ENCODE measurements around the gene ZNF296. TPM values are rescaled to one million over a fixed set of nuclear protein-coding genes. Genes with fewer than 3 reads are reported as not detected.

ZNF296 gene
- total and polyA plus RNA-seq, 2 of the 13 experiments (the other 11 are each of a cell fraction or from before 2014, with no cell fraction given) = 0.26 to 0.62 TPM

DNA sequence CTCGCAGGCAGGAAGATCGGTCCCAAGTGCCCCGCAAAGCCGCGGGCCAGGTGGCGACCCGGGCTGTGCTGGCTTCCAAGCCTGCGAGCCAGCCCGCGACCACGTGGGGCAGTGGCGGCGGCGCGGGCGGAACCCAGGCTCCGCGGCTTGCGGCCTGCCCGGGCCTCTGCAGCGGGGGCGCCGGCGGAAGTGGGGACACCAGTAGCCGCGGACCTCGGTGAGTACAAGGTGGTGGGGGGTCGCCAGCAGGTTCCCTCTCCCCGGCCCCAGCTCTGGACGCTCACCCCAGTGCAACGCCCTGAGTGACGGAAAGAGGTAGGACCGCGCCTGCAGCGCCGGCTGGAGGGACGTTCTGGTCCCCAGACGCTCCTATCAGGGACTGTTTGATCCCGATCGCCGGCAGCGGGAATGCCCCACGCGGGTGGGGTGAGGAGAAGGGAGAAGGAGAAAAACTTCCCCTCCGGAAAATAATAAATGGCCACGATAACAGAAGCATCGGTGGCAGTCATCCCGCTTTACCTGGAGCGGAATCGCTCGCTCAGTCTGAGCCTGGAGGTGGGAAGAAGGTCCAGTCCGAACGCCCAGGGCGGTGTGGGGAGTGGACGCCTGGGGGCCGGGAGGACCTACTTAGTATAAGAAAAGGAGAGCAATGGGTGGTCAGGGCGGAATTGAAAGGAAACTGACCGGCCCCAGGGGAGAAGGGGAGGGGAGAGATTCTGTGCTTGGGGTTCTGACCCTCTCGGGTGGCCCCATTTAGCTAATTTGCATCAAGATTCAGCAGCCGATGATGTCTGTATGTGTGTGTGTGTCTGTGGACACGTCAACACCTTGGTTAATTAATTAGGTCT is 3.0 kb upstream of the ZNF296 start, which contains the start of gene GEMIN7 (continued):
- TF ChIP-seq, protein P1, sequence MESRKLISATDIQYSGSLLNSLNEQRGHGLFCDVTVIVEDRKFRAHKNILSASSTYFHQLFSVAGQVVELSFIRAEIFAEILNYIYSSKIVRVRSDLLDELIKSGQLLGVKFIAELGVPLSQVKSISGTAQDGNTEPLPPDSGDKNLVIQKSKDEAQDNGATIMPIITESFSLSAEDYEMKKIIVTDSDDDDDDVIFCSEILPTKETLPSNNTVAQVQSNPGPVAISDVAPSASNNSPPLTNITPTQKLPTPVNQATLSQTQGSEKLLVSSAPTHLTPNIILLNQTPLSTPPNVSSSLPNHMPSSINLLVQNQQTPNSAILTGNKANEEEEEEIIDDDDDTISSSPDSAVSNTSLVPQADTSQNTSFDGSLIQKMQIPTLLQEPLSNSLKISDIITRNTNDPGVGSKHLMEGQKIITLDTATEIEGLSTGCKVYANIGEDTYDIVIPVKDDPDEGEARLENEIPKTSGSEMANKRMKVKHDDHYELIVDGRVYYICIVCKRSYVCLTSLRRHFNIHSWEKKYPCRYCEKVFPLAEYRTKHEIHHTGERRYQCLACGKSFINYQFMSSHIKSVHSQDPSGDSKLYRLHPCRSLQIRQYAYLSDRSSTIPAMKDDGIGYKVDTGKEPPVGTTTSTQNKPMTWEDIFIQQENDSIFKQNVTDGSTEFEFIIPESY (CRISPR knock-in tag; IDR thresholded peaks at IDR 0.05) = peak; percentile 50; the same call in 1 of the 2 replicates
- TF ChIP-seq, protein P2, sequence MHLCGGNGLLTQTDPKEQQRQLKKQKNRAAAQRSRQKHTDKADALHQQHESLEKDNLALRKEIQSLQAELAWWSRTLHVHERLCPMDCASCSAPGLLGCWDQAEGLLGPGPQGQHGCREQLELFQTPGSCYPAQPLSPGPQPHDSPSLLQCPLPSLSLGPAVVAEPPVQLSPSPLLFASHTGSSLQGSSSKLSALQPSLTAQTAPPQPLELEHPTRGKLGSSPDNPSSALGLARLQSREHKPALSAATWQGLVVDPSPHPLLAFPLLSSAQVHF (CRISPR knock-in tag; IDR thresholded peaks at IDR 0.05) = no peak; the same call in 1 of the 2 replicates
- TF ChIP-seq ZNF788 (CRISPR knock-in tag; IDR thresholded peaks at IDR 0.05; ENCODE audit: borderline replicate concordance) (peak; percentile 89; the same call in 1 of the 2 replicates), ZNF879 (CRISPR knock-in tag; IDR thresholded peaks at IDR 0.05) (no peak; the same call in 1 of the 2 replicates), THYN1 (CRISPR knock-in tag; IDR thresholded peaks at IDR 0.05; ENCODE audit: borderline replicate concordance, low read depth) (no peak), ZKSCAN5 (CRISPR knock-in tag; IDR thresholded peaks at IDR 0.05) (no peak), ZNF878 (CRISPR knock-in tag; IDR thresholded peaks at IDR 0.05) (no peak; the same call in 1 of the 2 replicates), IRX3 (CRISPR knock-in tag; IDR thresholded peaks at IDR 0.05; ENCODE audit: borderline replicate concordance, low read depth) (peak; percentile 91; the same call in 1 of the 2 replicates), GABPA (IDR thresholded peaks at IDR 0.05; ENCODE audit: low read depth, low read length) (peak; percentile 99), GABPA (CRISPR knock-in tag; IDR thresholded peaks at IDR 0.05; ENCODE audit: low read depth) (peak; percentile 91), ZNF329 (CRISPR knock-in tag; IDR thresholded peaks at IDR 0.05; ENCODE audit: low read depth) (peak; percentile 72; the same call in 1 of the 2 replicates), ZNF720 (CRISPR knock-in tag; IDR thresholded peaks at IDR 0.05) (no peak), MTF2 (CRISPR knock-in tag; IDR thresholded peaks at IDR 0.05; ENCODE audit: borderline replicate concordance) (0 out of 2 replicates have a peak, but pooled peaks have one; percentile 14), NFE2 (CRISPR knock-in tag; IDR thresholded peaks at IDR 0.05) (no peak), RXRB (CRISPR knock-in tag; IDR thresholded peaks at IDR 0.05; ENCODE audit: borderline replicate concordance) (peak; percentile 59; the same call in 1 of the 2 replicates), CREB1 (IDR thresholded peaks at IDR 0.05) (no peak; the same call in 1 of the 2 replicates), CREB1 (CRISPR knock-in tag; IDR thresholded peaks at IDR 0.05) (no peak), CENPT (CRISPR knock-in tag; IDR thresholded peaks at IDR 0.05; ENCODE audit: low read depth) (peak; percentile 92), ZNF713 (CRISPR knock-in tag; IDR thresholded peaks at IDR 0.05) (no peak)
- TF ChIP-seq, protein P3, sequence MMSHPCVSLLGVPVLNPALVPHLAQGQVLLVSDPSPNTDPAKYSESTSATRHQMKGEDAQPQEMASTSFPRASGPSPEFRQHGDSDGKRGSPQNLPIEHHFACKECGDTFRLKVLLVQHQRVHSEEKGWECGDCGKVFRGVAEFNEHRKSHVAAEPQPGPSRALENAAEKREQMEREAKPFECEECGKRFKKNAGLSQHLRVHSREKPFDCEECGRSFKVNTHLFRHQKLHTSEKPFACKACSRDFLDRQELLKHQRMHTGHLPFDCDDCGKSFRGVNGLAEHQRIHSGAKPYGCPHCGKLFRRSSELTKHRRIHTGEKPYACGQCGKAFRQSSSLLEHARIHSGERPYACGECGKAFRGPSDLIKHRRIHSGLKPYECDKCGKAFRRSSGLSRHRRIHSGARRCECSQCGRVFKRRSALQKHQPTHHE (CRISPR knock-in tag; IDR thresholded peaks at IDR 0.05; ENCODE audit: borderline replicate concordance) = 0 out of 2 replicates have a peak, but pooled peaks have one; percentile 69
- TF ChIP-seq, protein P4, sequence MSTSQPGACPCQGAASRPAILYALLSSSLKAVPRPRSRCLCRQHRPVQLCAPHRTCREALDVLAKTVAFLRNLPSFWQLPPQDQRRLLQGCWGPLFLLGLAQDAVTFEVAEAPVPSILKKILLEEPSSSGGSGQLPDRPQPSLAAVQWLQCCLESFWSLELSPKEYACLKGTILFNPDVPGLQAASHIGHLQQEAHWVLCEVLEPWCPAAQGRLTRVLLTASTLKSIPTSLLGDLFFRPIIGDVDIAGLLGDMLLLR (CRISPR knock-in tag; IDR thresholded peaks at IDR 0.05) = peak; percentile 99
- TF ChIP-seq, protein P5, sequence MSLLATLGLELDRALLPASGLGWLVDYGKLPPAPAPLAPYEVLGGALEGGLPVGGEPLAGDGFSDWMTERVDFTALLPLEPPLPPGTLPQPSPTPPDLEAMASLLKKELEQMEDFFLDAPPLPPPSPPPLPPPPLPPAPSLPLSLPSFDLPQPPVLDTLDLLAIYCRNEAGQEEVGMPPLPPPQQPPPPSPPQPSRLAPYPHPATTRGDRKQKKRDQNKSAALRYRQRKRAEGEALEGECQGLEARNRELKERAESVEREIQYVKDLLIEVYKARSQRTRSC (CRISPR knock-in tag; IDR thresholded peaks at IDR 0.05; ENCODE audit: low read depth) = no peak; the same call in 1 of the 2 replicates
